Prostate gland (tissue), 2 donors: Measurements from ENCODE around the gene AGGF1.

ENCODE experiments used
- CTCF ChIP-seq, 4 experiments: fragments of 200-600 bp in 2 of 4; fragments of 450-650 bp in 2 of 4; sonication (generic) in 2 of 4; IDR thresholded peaks; 1 replicate in 3 of 4; 2 replicates in 1 of 4; pipeline ENCODE4 v1.5.1; 2016 to 2019; ENCODE audit warnings: antibody characterized with exemption in 4 of 4, mild to moderate bottlenecking in 2 of 4, moderate library complexity in 2 of 4
- POLR2AphosphoS5 ChIP-seq: sonication (generic); formaldehyde crosslinking; IDR thresholded peaks from one replicate; pipeline ENCODE4 v1.6.1; 2017; ENCODE audit warnings: antibody characterized with exemption

GRCh38 chr5:77095189-77095588, 65.0 kb downstream of the AGGF1 start:
- TF ChIP-seq CTCF (IDR thresholded peaks at IDR 0.05): no peak
- TF ChIP-seq POLR2AphosphoS5: no peak
